Coronary artery (tissue), 2 donors: ENCODE results near the gene PREX1.

Experiments
- DNase-seq: peaks from one replicate; pipeline ENCODE4 v3.0.0-alpha.2; 2017; ENCODE audit warnings: low spot score
- H3K27ac ChIP-seq, 2 donors: fragments of 200-600 bp; sonication (generic); one replicate each; pipeline ENCODE4 v1.5.1; 2016 to 2019
- H3K4me3 ChIP-seq: fragments of 200-600 bp; sonication (generic); 2 replicates; pipeline ENCODE4 v1.5.1; 2016; ENCODE audit warnings: mild to moderate bottlenecking, moderate library complexity
- CTCF ChIP-seq: fragments of 200-600 bp; sonication (generic); IDR thresholded peaks from one replicate; pipeline ENCODE4 v1.5.1; 2019; ENCODE audit warnings: antibody characterized with exemption

The PREX1 gene

GRCh38 chr20:48706116-48706656 lies 121.6 kb downstream of the PREX1 start:
- no peak for TF ChIP-seq CTCF
- Histone ChIP-seq H3K4me3 (no peak overlapping the region), H3K27ac (peak overlapping the region; percentile 81 to 83)
- no peak for DNase-seq

GRCh38 chr20:48705240-48706115 lies 122.3 kb downstream of the PREX1 start:
- Histone ChIP-seq H3K27ac (peak overlapping the region; percentile 81 to 83), H3K4me3 (no peak overlapping the region)
- no peak for DNase-seq
- no peak for TF ChIP-seq CTCF

- Histone ChIP-seq H3K4me3 (no peak overlapping the region), H3K27ac (peak overlapping the region; percentile 81 to 83)
- no peak for DNase-seq
- TF ChIP-seq CTCF, result no peak
Observed at GRCh38 chr20:48704761-48705160, 123.0 kb downstream of the PREX1 start.

GRCh38 chr20:48703511-48704219 lies 124.1 kb downstream of the PREX1 start:
- peak; percentile 85 for DNase-seq
- TF ChIP-seq CTCF, result no peak
- Histone ChIP-seq H3K27ac (peak overlapping the region; percentile 81 to 83), H3K4me3 (peak overlapping the region; percentile 21)

GRCh38 chr20:48703107-48703506 lies 124.7 kb downstream of the PREX1 start:
- no peak for TF ChIP-seq CTCF
- H3K27ac ChIP-seq, result peak overlapping the region; percentile 81 to 83
- H3K4me3 ChIP-seq, result peak overlapping the region; percentile 21
- DNase-seq, result no peak

GRCh38 chr20:48702455-48702913 lies 125.3 kb downstream of the PREX1 start:
- peak overlapping the region; percentile 81 to 83 for H3K27ac ChIP-seq
- H3K4me3 ChIP-seq, result no peak overlapping the region
- no peak for TF ChIP-seq CTCF
- no peak for DNase-seq
